B cell (primary cell): Measurements from ENCODE around the gene EMID1.

Experiments used
- CTCF ChIP-seq: fragments of 200-600 bp; IDR thresholded peaks from one replicate; pipeline ENCODE4 v1.8.0; 2022; ENCODE audit warnings: antibody characterized with exemption, mild to moderate bottlenecking
- EZH2 ChIP-seq: IDR thresholded peaks from 2 replicates; pipeline ENCODE4 v1.6.1; 2012; ENCODE audit warnings: borderline replicate concordance, low read depth, mild to moderate bottlenecking, moderate library complexity, low read length; ENCODE audit not compliant: insufficient read depth, poor library complexity, severe bottlenecking

DNA sequence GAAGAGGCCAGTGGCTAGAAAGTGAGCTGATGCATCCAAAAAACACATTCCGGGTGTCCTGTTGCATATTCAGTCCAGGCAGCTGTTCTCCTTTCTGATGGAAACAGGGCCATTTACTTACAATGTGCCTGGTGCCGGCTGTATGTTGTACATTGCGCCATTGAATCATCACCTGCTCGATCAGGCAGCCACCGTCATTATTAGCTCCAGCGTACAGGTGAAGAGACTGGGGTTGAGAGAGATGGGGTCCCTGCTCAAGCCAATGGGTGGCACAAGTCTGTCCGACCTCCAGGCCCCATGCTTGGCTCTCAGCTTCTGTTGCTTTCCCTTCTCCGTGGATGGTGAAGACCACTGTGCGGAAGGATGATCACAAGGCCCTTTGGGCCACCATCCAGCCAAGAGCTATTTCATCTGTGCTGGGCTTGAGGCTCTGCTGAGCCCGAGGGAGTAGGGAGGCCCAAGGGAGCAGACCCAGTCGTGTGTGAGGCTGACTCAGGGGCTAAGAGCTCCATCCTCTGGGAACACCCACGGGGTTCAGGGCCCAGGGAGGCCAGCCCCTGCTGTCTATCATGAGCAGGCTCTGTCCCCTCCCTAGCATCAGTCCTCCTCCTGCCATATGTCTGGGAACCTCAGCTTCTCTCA, 20.7 kb upstream of the EMID1 start:
- TF ChIP-seq CTCF (no peak), EZH2 (no peak)
